IMR-90 (cell line): ENCODE measurements around the gene CTNND2. TPM values are rescaled to one million over a fixed set of nuclear protein-coding genes. Genes with fewer than 3 reads are reported as not detected.

Experiments
- ATAC-seq: fragments of 200-7000 bp; cut with Tn5 transposase; 2 replicates; pipeline ENCODE4 v1.9.1; 2020; ENCODE audit warnings: low read depth, mild to moderate bottlenecking, moderate library complexity
- BruUV-seq: library from RNA; stranded (reverse); fragments of 400-500 nt; replicated peaks from 2 replicates; lab custom pipeline; 2021; lab: Mats Ljungman, UMichigan
- CTCF ChIA-PET: fragments of 300-600 bp; formaldehyde crosslinking; extraction: SDS; loops from one replicate; lab custom pipeline; 2021; ENCODE audit warnings: antibody characterized with exemption; lab: Yijun Ruan, JAX
- POLR2A ChIA-PET: fragments of 300-600 bp; sonication (Branson Sonifier 250); formaldehyde crosslinking; loops from one replicate; lab custom pipeline; 2022; ENCODE audit warnings: antibody characterized with exemption; ENCODE audit not compliant: unreplicated experiment; lab: Charles Lee
- DNase-seq: peaks from one replicate; pipeline ENCODE4 v3.0.0; 2013
- H2AFZ ChIP-seq: replicated peaks from 2 replicates; pipeline ENCODE3; 2013; ENCODE audit warnings: low read length, mild to moderate bottlenecking; ENCODE audit not compliant: poor library complexity
- H2AK5ac ChIP-seq: 2 replicates; pipeline ENCODE4 v1.6.1; 2013; ENCODE audit warnings: low read depth, low read length, inconsistent platforms
- H2AK9ac ChIP-seq: replicated peaks from 2 replicates; pipeline ENCODE3; 2013; ENCODE audit warnings: mild to moderate bottlenecking, low read depth, low read length, moderate library complexity; ENCODE audit not compliant: poor library complexity
- H2BK120ac ChIP-seq: 2 replicates; pipeline ENCODE4 v1.6.1; 2013; ENCODE audit warnings: low read depth, low read length, inconsistent platforms
- H2BK15ac ChIP-seq: 3 replicates; pipeline ENCODE4 v1.6.1; 2013; ENCODE audit warnings: low read depth, low read length, inconsistent platforms
- H2BK20ac ChIP-seq: 2 replicates; pipeline ENCODE4 v1.6.1; 2013; ENCODE audit warnings: low read depth, mild to moderate bottlenecking, inconsistent platforms, low read length, moderate library complexity
- H2BK5ac ChIP-seq: 2 replicates; pipeline ENCODE4 v1.6.1; 2013; ENCODE audit warnings: mild to moderate bottlenecking, low read depth, low read length, inconsistent platforms; ENCODE audit not compliant: poor library complexity, severe bottlenecking
- H3K14ac ChIP-seq: replicated peaks from 2 replicates; pipeline ENCODE4 v1.6.1; 2013; ENCODE audit warnings: low read depth, low read length, inconsistent platforms
- H3K18ac ChIP-seq: 2 replicates; pipeline ENCODE4 v1.6.1; 2013; ENCODE audit warnings: low read depth, low read length, control low read depth
- H3K23ac ChIP-seq: 2 replicates; pipeline ENCODE4 v1.6.1; 2013; ENCODE audit warnings: low read depth, low read length, inconsistent platforms
- H3K27ac ChIP-seq: 2 replicates; pipeline ENCODE4 v1.5.1; 2013; ENCODE audit warnings: mild to moderate bottlenecking, control low read depth, low read length; ENCODE audit not compliant: insufficient read depth
- H3K27me3 ChIP-seq: 2 replicates; pipeline ENCODE4 v1.6.1; 2013; ENCODE audit warnings: low read length; ENCODE audit not compliant: control insufficient read depth, insufficient read depth
- H3K36me3 ChIP-seq: 2 replicates; pipeline ENCODE4 v1.6.1; 2013; ENCODE audit warnings: low read length, mixed read lengths; ENCODE audit not compliant: control insufficient read depth, insufficient read depth
- H3K4ac ChIP-seq: 2 replicates; pipeline ENCODE4 v1.6.1; 2013; ENCODE audit warnings: low read depth, low read length, inconsistent platforms
- H3K4me1 ChIP-seq: 2 replicates; pipeline ENCODE4 v1.6.1; 2013; ENCODE audit warnings: low read length, mixed read lengths; ENCODE audit not compliant: control insufficient read depth, insufficient read depth
- H3K4me2 ChIP-seq: 2 replicates; pipeline ENCODE4 v1.6.1; 2013; ENCODE audit warnings: low read depth, mild to moderate bottlenecking, control low read depth, low read length, moderate library complexity
- H3K4me3 ChIP-seq: 2 replicates; pipeline ENCODE4 v1.5.1; 2013; ENCODE audit warnings: low read depth, mild to moderate bottlenecking, control low read depth, low read length, moderate library complexity; ENCODE audit not compliant: insufficient read depth
- H3K56ac ChIP-seq: 2 replicates; pipeline ENCODE4 v1.6.1; 2013; ENCODE audit warnings: low read length, inconsistent platforms; ENCODE audit not compliant: insufficient read depth; ENCODE audit errors: extremely low read depth
- H3K79me1 ChIP-seq, 2 experiments: 2 replicates each; pipeline ENCODE4 v1.6.1; 2013; ENCODE audit warnings: low read length in 2 of 2, inconsistent platforms in 1 of 2, low read depth in 1 of 2
- H3K9ac ChIP-seq: 2 replicates; pipeline ENCODE4 v1.6.1; 2013; ENCODE audit warnings: low read depth, low read length, control low read depth
- H3K9me1 ChIP-seq: 2 replicates; pipeline ENCODE4 v1.6.1; 2013; ENCODE audit warnings: low read length, inconsistent platforms; ENCODE audit not compliant: insufficient read depth
- H3K9me3 ChIP-seq: 2 replicates; pipeline ENCODE4 v1.6.1; 2013; ENCODE audit warnings: low read length; ENCODE audit not compliant: control insufficient read depth, insufficient read depth
- H4K20me1 ChIP-seq: 2 replicates; pipeline ENCODE4 v1.6.1; 2013; ENCODE audit warnings: low read length, inconsistent platforms; ENCODE audit not compliant: insufficient read depth
- H4K5ac ChIP-seq: 2 replicates; pipeline ENCODE4 v1.6.1; 2013; ENCODE audit warnings: mild to moderate bottlenecking, low read depth, low read length, control low read depth
- H4K8ac ChIP-seq, 2 experiments: 2 replicates each; pipeline ENCODE4 v1.6.1; 2013; ENCODE audit warnings: low read depth in 2 of 2, low read length in 2 of 2, control low read depth in 1 of 2, inconsistent platforms in 1 of 2
- H4K91ac ChIP-seq: 2 replicates; pipeline ENCODE4 v1.6.1; 2013; ENCODE audit warnings: low read depth, low read length, inconsistent platforms; ENCODE audit not compliant: insufficient read depth
- BHLHE40 ChIP-seq: fragments of 150-350 bp; IDR thresholded peaks from 2 replicates; pipeline ENCODE4 v1.6.1; 2016; ENCODE audit warnings: mild to moderate bottlenecking, low read depth, low read length
- CHD1 ChIP-seq: IDR thresholded peaks from 2 replicates; pipeline ENCODE4 v1.6.1; 2012; ENCODE audit warnings: low read depth, low read length, improper control_type of control experiment
- CTCF ChIP-seq: conservative IDR thresholded peaks from 2 replicates; pipeline ENCODE4 v1.5.1; 2012; ENCODE audit warnings: mild to moderate bottlenecking, low read depth, low read length, improper control_type of control experiment
- FOS ChIP-seq: fragments of 150-350 bp; IDR thresholded peaks from 2 replicates; pipeline ENCODE4 v1.6.1; 2016; ENCODE audit warnings: low read depth, low read length
- MAFK ChIP-seq: IDR thresholded peaks from 2 replicates; pipeline ENCODE4 v1.6.1; 2012; ENCODE audit warnings: low read depth, low read length, improper control_type of control experiment
- MXI1 ChIP-seq: IDR thresholded peaks from 2 replicates; pipeline ENCODE4 v1.6.1; 2012; ENCODE audit warnings: low read depth, mild to moderate bottlenecking, low read length, moderate library complexity, borderline replicate concordance
- NFE2L2 ChIP-seq: fragments of 150-350 bp; IDR thresholded peaks from 2 replicates; pipeline ENCODE4 v1.6.1; 2016; ENCODE audit warnings: low read depth, mild to moderate bottlenecking, low read length
- POLR2A ChIP-seq: IDR thresholded peaks from 2 replicates; pipeline ENCODE4 v1.6.1; 2012; ENCODE audit warnings: mild to moderate bottlenecking, low read depth, low read length
- RAD21 ChIP-seq: IDR thresholded peaks from 2 replicates; pipeline ENCODE4 v1.6.1; 2012; ENCODE audit warnings: low read length, improper control_type of control experiment
- RCOR1 ChIP-seq: IDR thresholded peaks from 2 replicates; pipeline ENCODE4 v1.6.1; 2012; ENCODE audit warnings: mild to moderate bottlenecking, low read length, improper control_type of control experiment; ENCODE audit not compliant: insufficient replicate concordance
- RFX5 ChIP-seq: IDR thresholded peaks from 2 replicates; pipeline ENCODE4 v1.8.0; 2012; ENCODE audit warnings: low read depth, mild to moderate bottlenecking, low read length, moderate library complexity
- SMC3 ChIP-seq: fragments of 150-350 bp; IDR thresholded peaks from 2 replicates; pipeline ENCODE4 v1.6.1; 2016; ENCODE audit warnings: low read depth, mild to moderate bottlenecking, antibody characterized with exemption, low read length, moderate library complexity
- USF2 ChIP-seq: fragments of 150-350 bp; IDR thresholded peaks from 2 replicates; pipeline ENCODE4 v1.6.1; 2017; ENCODE audit warnings: mild to moderate bottlenecking, antibody characterized with exemption, low read length, low read depth
- whole genome bisulfite sequencing, 2 experiments: methylation state at CpG; one replicate each; pipeline versions ENCODE4 v1.1.5 to v1.1.7; 2013; ENCODE audit warnings: missing lambda C conversion rate in 2 of 2; ENCODE audit not compliant: insufficient read length in 1 of 2; ENCODE audit errors: extremely low coverage in 2 of 2; 5-methylcytosine and 5-hydroxymethylcytosine counted together
- dilution Hi-C: fragments of 300-500 bp; cut with HindIII; formaldehyde crosslinking; loops from one replicate; pipeline ENCODE4 v1.14.3; 2018; ENCODE audit warnings: low sequenced_read_pairs; ENCODE audit not compliant: unreplicated experiment
- in situ Hi-C: fragments of 300-500 bp; cut with MboI; formaldehyde crosslinking; loops from 3 replicates; pipeline ENCODE4 v1.14.3; 2019; ENCODE audit warnings: low sequenced_read_pairs, inconsistent platforms, mixed read lengths
- intact Hi-C: fragments of 100-400 bp; cut with micrococcal nuclease; formaldehyde crosslinking; loops from 2 replicates; pipeline ENCODE4 v1.10.0; 2022
- polyA plus RNA-seq, 3 experiments: library from polyadenylated mRNA; depleted of rRNA; stranded (reverse); fragments of >200 nt; gene quantifications; 2 replicates each; pipeline ENCODE4 v1.2.3, GENCODE V29; 2012; ENCODE audit warnings: low replicate concordance in 1 of 3
- total RNA-seq: library from RNA; depleted of rRNA; stranded (reverse); fragments of >200 nt; gene quantifications from 2 replicates; pipeline ENCODE4 v1.2.3, GENCODE V29; 2012

The CTNND2 gene
- total and polyA plus RNA-seq, 2 of the 4 experiments (the other 2 are of a cell fraction): not detected

- no peak overlapping the region for H4K91ac ChIP-seq
- H3K9ac ChIP-seq: no peak overlapping the region
- H3K9me1 ChIP-seq: no peaks in the 10 kb centered on the region
- no peaks in the 10 kb centered on the region for H3K36me3 ChIP-seq
- H4K5ac ChIP-seq: no peak overlapping the region
- no peak overlapping the region for H3K18ac ChIP-seq
- H3K23ac ChIP-seq: no peak overlapping the region
- no peak overlapping the region for H4K8ac ChIP-seq
- no peak overlapping the region for H3K14ac ChIP-seq
- no peak overlapping the region for H3K56ac ChIP-seq
- no peak overlapping the region for H2BK120ac ChIP-seq
- BruUV-seq: no TSS peak
- ChIA-PET CTCF (no interaction called here), POLR2A (no interaction called here)
- no peaks in the 10 kb centered on the region for H3K79me1 ChIP-seq
- no peak overlapping the region for H3K27ac ChIP-seq
- no peak for TF ChIP-seq CTCF
- no peak for TF ChIP-seq CHD1
- no peak for TF ChIP-seq NFE2L2
- no peak for TF ChIP-seq BHLHE40
- TF ChIP-seq FOS: no peak
- no peak for TF ChIP-seq POLR2A
- TF ChIP-seq SMC3: no peak
- no peak for TF ChIP-seq MXI1
- no peak for TF ChIP-seq RCOR1
- TF ChIP-seq RAD21: no peak
- no peak for TF ChIP-seq MAFK
- no peak for TF ChIP-seq USF2
- TF ChIP-seq RFX5: no peak
- in situ Hi-C loops (no loop called here), intact Hi-C loops (no loop called here), dilution Hi-C loops (no loop called here)
- H3K9me3 ChIP-seq: no peaks in the 10 kb centered on the region
- peaks cover 3% of the 10 kb centered on the region; the same call in 1 of the 2 replicates for H3K4me1 ChIP-seq
- no peak overlapping the region for H2BK5ac ChIP-seq
- no peak overlapping the region for H2BK15ac ChIP-seq
- 25% methylated on average over 2 of the region's 4 CpGs; no CpG with 5 or more reads in 1 of the 2 experiments for WGBS, 2 experiments
- no peaks in the 10 kb centered on the region for H3K27me3 ChIP-seq
- no peak overlapping the region for H2AFZ ChIP-seq
- no peak for DNase-seq
- H2AK9ac ChIP-seq: no peak overlapping the region
- H3K4ac ChIP-seq: no peak overlapping the region
- H3K4me3 ChIP-seq: no peak overlapping the region
- H3K4me2 ChIP-seq: no peak overlapping the region
- ATAC-seq: no peak
- no peaks in the 10 kb centered on the region for H4K20me1 ChIP-seq
- no peak overlapping the region for H2BK20ac ChIP-seq
- H2AK5ac ChIP-seq: no peak overlapping the region
Measured at GRCh38 chr5:11248966-11249365, 655.3 kb downstream of the CTNND2 start.
